Tibial nerve (tissue), 4 donors: Measurements from ENCODE around the gene LHPP. TPM values are rescaled to one million over a fixed set of nuclear protein-coding genes. Genes with fewer than 3 reads are reported as not detected.

Experiments
- DNase-seq, 2 donors: peaks; one replicate each; pipeline ENCODE4 v3.0.0-alpha.2; 2019; ENCODE audit warnings: low spot score in 2 of 2
- H3K27ac ChIP-seq, 4 donors: fragments of 200-600 bp; sonication (generic) in 3 of 4; one replicate each; pipeline ENCODE4 v1.5.1; 2017 to 2019; ENCODE audit warnings: mild to moderate bottlenecking in 1 of 4
- H3K27me3 ChIP-seq, 2 donors: fragments of 200-600 bp; sonication (generic) in 1 of 2; one replicate each; pipeline versions ENCODE4 v1.5.1 to v1.6.0; 2017 to 2019
- H3K36me3 ChIP-seq, 3 donors: fragments of 200-600 bp; sonication (generic); one replicate each; pipeline ENCODE4 v1.5.1; 2018 to 2019
- H3K4me1 ChIP-seq, 4 donors: fragments of 200-600 bp; sonication (generic) in 3 of 4; one replicate each; pipeline ENCODE4 v1.5.1; 2017 to 2019
- H3K4me3 ChIP-seq, 4 donors: fragments of 200-600 bp; sonication (generic) in 3 of 4; one replicate each; pipeline ENCODE4 v1.5.1; 2017 to 2019; ENCODE audit warnings: mild to moderate bottlenecking in 1 of 4, moderate library complexity in 1 of 4
- H3K9me3 ChIP-seq, 4 donors: fragments of 200-600 bp; sonication (generic) in 3 of 4; one replicate each; pipeline ENCODE4 v1.5.1; 2017 to 2019
- EP300 ChIP-seq, 2 donors: sonication (generic); formaldehyde crosslinking; IDR thresholded peaks; one replicate each; pipeline ENCODE4 v1.6.1; 2017; ENCODE audit warnings: antibody characterized with exemption in 2 of 2, mild to moderate bottlenecking in 1 of 2
- POLR2A ChIP-seq, 2 donors: fragments of 450-650 bp; IDR thresholded peaks; one replicate each; pipeline ENCODE4 v1.6.1; 2017; ENCODE audit warnings: antibody characterized with exemption in 2 of 2, mild to moderate bottlenecking in 2 of 2, moderate library complexity in 2 of 2
- WGBS, 2 donors: methylation state at CpG; one replicate each; pipeline ENCODE4 v1.1.5; 2018; 5-methylcytosine and 5-hydroxymethylcytosine counted together
- total RNA-seq, 4 donors: library from RNA; depleted of rRNA; stranded (reverse); fragments of >200 nt; gene quantifications; one replicate each; pipeline ENCODE4 v1.1.0, GENCODE V29; 2016
- TF ChIP-seq, protein P1 (sequence below), 5 experiments: fragments of 200-600 bp in 3 of 5; fragments of 450-650 bp in 2 of 5; sonication (generic) in 3 of 5; IDR thresholded peaks; one replicate each; pipeline ENCODE4 v1.5.1; 2016 to 2019; ENCODE audit warnings: antibody characterized with exemption in 5 of 5, mild to moderate bottlenecking in 3 of 5, moderate library complexity in 2 of 5

Gene LHPP
- total RNA-seq, 4 donors from 2014 or later, result 25.5 to 211 (median 123) TPM

- Histone ChIP-seq H3K27me3 (no peaks in the 10 kb centered on the region), H3K4me1 (peaks cover 0 to 81% (median 26%) of the 10 kb centered on the region in 4 donors), H3K36me3 (peaks cover 0 to 42% (median 0%) of the 10 kb centered on the region in 3 donors), H3K27ac (peak overlapping the region in 1 of 4 donors; percentile 16), H3K4me3 (no peak overlapping the region), H3K9me3 (no peaks in the 10 kb centered on the region)
- no peak for TF ChIP-seq EP300 (IDR thresholded peaks at IDR 0.05)
- TF ChIP-seq, protein P1, sequence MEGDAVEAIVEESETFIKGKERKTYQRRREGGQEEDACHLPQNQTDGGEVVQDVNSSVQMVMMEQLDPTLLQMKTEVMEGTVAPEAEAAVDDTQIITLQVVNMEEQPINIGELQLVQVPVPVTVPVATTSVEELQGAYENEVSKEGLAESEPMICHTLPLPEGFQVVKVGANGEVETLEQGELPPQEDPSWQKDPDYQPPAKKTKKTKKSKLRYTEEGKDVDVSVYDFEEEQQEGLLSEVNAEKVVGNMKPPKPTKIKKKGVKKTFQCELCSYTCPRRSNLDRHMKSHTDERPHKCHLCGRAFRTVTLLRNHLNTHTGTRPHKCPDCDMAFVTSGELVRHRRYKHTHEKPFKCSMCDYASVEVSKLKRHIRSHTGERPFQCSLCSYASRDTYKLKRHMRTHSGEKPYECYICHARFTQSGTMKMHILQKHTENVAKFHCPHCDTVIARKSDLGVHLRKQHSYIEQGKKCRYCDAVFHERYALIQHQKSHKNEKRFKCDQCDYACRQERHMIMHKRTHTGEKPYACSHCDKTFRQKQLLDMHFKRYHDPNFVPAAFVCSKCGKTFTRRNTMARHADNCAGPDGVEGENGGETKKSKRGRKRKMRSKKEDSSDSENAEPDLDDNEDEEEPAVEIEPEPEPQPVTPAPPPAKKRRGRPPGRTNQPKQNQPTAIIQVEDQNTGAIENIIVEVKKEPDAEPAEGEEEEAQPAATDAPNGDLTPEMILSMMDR (IDR thresholded peaks at IDR 0.05), result no peak
- TF ChIP-seq POLR2A (IDR thresholded peaks at IDR 0.05), result no peak
- WGBS, 2 donors, result 94 to 95% methylated on average over 12 of the region's 12 CpGs
- DNase-seq, result no peak
These were observed 198.9 kb downstream of the LHPP start for GRCh38 chr10:124660404-124661125.

GRCh38 chr10:124661660-124662180 lies 200.1 kb downstream of the LHPP start:
- TF ChIP-seq, protein P1 (IDR thresholded peaks at IDR 0.05), result no peak
- Histone ChIP-seq H3K27me3 (no peaks in the 10 kb centered on the region), H3K36me3 (peaks cover 0 to 35% (median 0%) of the 10 kb centered on the region in 3 donors), H3K27ac (peak overlapping the region in 2 of 4 donors; percentile 30 to 51), H3K4me3 (no peak overlapping the region), H3K9me3 (no peaks in the 10 kb centered on the region), H3K4me1 (peaks cover 0 to 82% (median 24%) of the 10 kb centered on the region in 4 donors)
- no peak for DNase-seq
- 73 to 80% methylated on average over 6 to 9 of the region's 9 CpGs for WGBS, 2 donors

GRCh38 chr10:124663228-124663627 lies 201.6 kb downstream of the LHPP start:
- Histone ChIP-seq H3K27me3 (no peaks in the 10 kb centered on the region), H3K4me1 (peaks cover 0 to 85% (median 27%) of the 10 kb centered on the region in 4 donors), H3K36me3 (peaks cover 0 to 35% (median 0%) of the 10 kb centered on the region in 3 donors), H3K4me3 (no peak overlapping the region), H3K9me3 (no peaks in the 10 kb centered on the region), H3K27ac (no peak overlapping the region)
- no peak for DNase-seq
- TF ChIP-seq EP300 (IDR thresholded peaks at IDR 0.05), result no peak
- no peak for TF ChIP-seq POLR2A (IDR thresholded peaks at IDR 0.05)
- WGBS, 2 donors, result 76 to 91% methylated on average over 8 of the region's 8 CpGs

Other genes starting within 250 kb of the LHPP start
- 10 to 100 TPM; 43.0 to 67.9 (median 58.3) TPM for gene OAT, start 42.9 kb upstream of the LHPP start, total RNA-seq
- not detected for gene NKX1-2, start 11.8 kb upstream of the LHPP start, total RNA-seq